HG03457 (cell line): Measurements from ENCODE around the gene CPTP.

Experiments used
- ATAC-seq: cut with Tn5 transposase; IDR thresholded peaks from one replicate; pipeline ENCODE4 v1.9.1; 2021; ENCODE audit warnings: moderate number of reproducible peaks; ENCODE audit not compliant: unreplicated experiment

CPTP gene

GRCh38 chr1:1291548-1292441, 32.8 kb upstream of the CPTP start:
- ATAC-seq = no peak

GRCh38 chr1:1292442-1292779, 32.2 kb upstream of the CPTP start:
- ATAC-seq = no peak

GRCh38 chr1:1292851-1293250, 31.8 kb upstream of the CPTP start:
- ATAC-seq = no peak

GRCh38 chr1:1293263-1294249, 31.0 kb upstream of the CPTP start:
- ATAC-seq = no peak

GRCh38 chr1:1294250-1294890, 30.2 kb upstream of the CPTP start:
- ATAC-seq = no peak

- no peak for ATAC-seq
These were observed 29.3 kb upstream of the CPTP start for GRCh38 chr1:1295154-1295923.

DNA sequence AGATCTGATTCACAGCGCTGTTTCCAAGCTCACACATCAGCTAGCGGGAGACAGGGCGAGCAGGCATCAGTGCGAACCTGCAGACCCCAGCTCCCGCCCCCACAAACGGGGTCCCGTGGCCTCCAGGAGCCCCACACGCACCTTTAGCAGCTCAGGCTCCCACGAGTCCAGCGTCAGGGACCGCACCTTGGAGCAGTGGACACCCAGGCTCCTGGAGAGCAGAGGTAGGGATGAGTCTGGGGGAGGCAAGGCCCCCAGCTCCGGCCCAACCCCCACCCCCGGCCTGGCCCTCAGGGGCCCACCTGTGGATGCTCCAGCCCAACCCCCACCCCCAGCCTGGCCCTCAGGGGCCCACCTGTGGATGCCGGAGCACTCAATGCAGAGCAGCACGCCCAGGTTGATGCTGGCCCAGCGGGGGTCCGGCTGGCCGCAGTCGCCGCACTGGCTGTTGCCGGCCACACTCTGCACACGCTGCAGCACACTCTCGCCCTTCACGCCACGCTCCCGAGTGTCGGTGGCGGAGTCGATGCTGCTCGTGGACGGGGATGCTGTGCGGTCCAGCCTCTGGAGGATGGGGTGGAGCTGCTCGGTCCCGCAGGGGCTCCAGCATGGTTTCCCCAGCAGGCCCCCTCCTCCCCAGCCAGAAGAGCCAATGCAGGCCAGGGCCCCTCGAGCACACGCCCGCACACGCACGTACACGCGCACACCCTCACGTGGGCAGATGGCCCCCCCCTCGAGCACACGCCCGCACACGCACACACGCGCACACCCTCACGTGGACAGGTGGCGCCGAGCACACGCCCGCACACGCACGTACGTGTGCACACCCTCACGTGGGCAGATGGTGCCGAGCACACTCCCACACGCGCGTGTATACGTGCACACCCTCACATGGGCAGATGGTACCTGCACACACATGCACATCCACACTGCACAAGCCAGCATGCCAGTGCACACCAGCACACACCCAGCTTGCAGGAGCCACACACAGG, 28.2 kb upstream of the CPTP start:
- no peak for ATAC-seq

- ATAC-seq = no peak
These were observed 26.7 kb upstream of the CPTP start for GRCh38 chr1:1297802-1298424.

DNA sequence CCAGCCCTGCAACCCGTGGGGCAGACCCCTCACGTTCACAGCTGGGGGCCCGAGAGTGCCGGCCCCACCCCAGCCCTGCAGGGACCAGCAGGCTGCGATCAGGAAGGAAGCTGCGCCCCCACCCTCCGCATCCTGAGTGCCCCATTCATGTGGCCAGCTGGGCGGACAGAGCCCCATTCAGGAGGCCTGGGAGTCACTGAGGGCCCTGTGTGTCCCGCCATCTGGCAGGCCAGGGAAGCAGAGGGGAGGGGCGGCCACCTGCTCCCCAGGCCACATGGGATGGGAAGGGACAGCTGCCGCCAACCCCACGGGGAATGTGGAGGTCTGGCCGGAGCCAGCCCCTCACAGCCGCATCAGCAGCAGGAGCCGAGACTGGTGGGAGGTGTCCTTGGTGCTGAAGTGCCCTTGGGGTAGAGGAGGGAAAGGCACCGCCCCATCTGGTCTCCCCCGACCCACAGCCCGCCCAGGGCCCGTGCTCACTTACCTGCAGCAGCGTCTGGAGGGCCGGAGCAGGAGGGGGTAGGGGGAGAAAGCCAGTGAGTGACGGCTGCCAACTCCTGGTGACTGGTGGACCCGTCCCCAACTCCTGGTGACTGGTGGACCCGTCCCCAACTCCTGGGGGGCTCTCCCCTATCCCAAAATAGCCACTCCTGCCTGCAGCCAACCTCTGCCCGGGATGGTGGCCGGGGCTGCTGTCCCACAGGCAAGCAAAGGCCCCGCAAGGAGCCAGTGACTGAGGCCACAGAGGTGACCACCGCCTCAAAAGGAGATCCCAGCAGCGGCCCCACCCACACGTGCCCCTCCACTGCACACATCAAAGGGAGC, 25.5 kb upstream of the CPTP start:
- no peak for ATAC-seq

- ATAC-seq = no peak
These were observed 24.8 kb upstream of the CPTP start for GRCh38 chr1:1299686-1300351.

DNA sequence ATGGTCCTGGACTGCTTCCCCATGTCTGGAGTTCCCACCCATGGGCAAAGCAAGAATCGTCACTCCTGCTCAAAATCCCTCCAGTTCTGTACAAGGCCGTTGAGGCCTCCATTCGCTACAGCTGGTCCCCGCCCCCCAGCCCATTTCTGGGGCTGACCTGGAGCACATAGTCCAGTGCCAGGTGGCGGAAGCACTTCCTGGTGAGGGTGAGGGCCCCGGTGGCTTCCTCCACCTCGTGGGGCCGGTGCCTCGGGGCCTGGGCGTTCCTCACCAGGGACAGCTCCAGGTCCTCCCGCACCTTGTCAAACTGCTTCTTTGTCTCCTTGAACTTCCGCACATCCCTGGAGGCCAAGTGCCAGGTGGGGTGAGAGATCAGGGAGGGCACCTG, 24.3 kb upstream of the CPTP start:
- no peak for ATAC-seq

DNA sequence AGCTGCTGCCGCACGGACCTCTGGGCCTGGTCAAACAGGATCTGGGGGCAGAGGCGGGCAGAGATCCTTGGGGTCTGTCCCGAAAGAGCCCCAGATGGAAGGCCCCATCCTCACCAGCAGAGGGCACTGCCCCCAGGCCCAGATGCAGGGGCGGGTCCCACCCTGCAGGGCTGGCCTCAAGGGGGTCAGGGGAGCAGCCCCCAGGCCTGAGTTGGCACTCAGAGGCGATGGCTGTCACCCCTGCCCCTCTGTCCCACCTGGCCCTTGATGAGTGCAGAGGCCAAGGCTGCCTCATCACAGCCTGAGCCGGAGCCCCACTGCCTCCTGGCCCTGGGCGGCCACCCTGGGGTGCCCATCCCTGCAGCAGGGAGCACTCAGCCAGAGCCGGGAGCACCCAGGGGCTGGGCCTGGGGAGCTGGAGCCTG, 22.6 kb upstream of the CPTP start:
- no peak for ATAC-seq

DNA sequence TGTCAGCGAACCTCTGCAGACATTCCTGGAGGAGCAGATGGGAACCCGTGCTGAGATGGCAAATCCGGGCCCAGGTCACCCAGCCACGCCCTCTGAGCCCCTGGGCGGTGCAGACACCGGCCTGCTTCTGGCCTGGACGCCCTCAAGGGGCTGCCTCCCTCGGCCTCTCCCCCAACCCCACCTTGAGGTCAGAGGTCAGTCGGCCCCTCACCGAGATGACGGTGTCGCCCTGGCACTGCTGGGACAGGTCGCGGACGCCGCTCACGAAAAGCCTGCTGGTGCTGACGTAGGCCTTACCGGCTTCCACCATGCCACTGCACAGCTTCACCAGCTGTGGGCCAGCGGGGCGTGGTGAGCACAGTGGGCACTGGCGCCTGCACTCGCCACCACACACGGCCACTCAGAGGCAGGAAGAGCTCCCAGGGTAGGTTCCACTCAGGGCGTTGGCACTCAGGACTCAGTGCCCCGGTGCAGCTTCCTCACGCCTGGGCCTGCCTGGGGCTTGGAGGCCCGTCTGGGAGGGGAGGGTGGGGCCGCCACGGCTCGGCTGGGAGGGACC, 21.6 kb upstream of the CPTP start:
- ATAC-seq = no peak

DNA sequence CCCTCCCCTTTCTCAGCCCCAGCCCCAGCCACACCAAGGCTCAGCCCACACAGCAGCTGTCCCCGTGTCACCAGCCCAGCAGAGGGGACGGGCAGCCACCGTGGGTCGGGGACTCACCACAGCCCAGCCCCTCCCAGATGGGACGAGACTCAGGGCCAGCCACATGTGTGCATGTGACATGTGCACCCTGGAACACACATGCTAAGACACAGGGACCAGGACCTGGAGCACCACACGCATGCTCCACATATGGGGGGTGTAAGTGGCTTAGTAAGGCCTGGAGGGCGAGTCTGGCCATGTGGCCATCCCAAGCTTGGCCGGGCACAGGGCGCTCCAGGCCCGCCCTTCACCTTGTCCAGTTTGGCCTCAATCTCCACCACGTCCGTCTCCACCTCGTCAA, 20.9 kb upstream of the CPTP start:
- no peak for ATAC-seq

GRCh38 chr1:1304331-1305299, 20.0 kb upstream of the CPTP start:
- ATAC-seq = no peak
